GM12878 (cell line): ENCODE measurements around the gene ABCC4. TPM values are rescaled to one million over a fixed set of nuclear protein-coding genes. Genes with fewer than 3 reads are reported as not detected.

Experiments
- ATAC-seq: fragments of 200-7000 bp; cut with Tn5 transposase; 3 replicates; pipeline ENCODE4 v1.9.1; 2020; ENCODE audit warnings: mild to moderate bottlenecking, moderate library complexity
- BruUV-seq: library from RNA; stranded (reverse); fragments of 400-500 nt; replicated peaks from 2 replicates; lab custom pipeline; 2021; lab: Mats Ljungman, UMichigan
- CTCF ChIA-PET: fragments of 300-600 bp; sonication (Branson Sonifier 250); formaldehyde crosslinking; extraction: SDS; loops from one replicate; lab custom pipeline; 2021; ENCODE audit warnings: inconsistent platforms; lab: Yijun Ruan, JAX
- POLR2A ChIA-PET: fragments of 350-600 bp; formaldehyde crosslinking; extraction: SDS; loops from one replicate; lab custom pipeline; 2021; ENCODE audit warnings: inconsistent platforms; lab: Charles Lee
- RAD21 ChIA-PET: fragments of 300-600 bp; sonication (Branson Sonifier 250); formaldehyde crosslinking; loops from one replicate; lab custom pipeline; 2023; ENCODE audit warnings: antibody characterized with exemption; ENCODE audit not compliant: unreplicated experiment; lab: Charles Lee
- SMC1A ChIA-PET: fragments of 300-600 bp; sonication (Branson Sonifier 250); formaldehyde crosslinking; loops from one replicate; lab custom pipeline; 2023; ENCODE audit not compliant: unreplicated experiment, uncharacterized antibody; lab: Charles Lee
- DNase-seq: peaks from one replicate; pipeline ENCODE4 v3.0.0-alpha.2; 2011; ENCODE audit warnings: low read depth, low spot score
- FAIRE-seq: peaks from 3 replicates; lab custom pipeline; 2011; peaks lifted over from hg19 to GRCh38; lab: Jason Lieb, UNC
- H2AFZ ChIP-seq: 2 replicates; pipeline ENCODE4 v1.6.0; 2011; ENCODE audit warnings: low read depth, low read length, control low read depth; ENCODE audit not compliant: control insufficient read depth
- H3K27ac ChIP-seq: 2 replicates; pipeline ENCODE4 v1.5.1; 2011; ENCODE audit warnings: control low read depth; ENCODE audit not compliant: control insufficient read depth, insufficient read depth
- H3K27me3 ChIP-seq, 2 experiments: replicated peaks in 1 of 2; 2 replicates each; pipeline versions ENCODE4 v1.6.0 to v1.6.1; 2011; ENCODE audit warnings: low read length in 1 of 2; ENCODE audit not compliant: control insufficient read depth in 2 of 2, insufficient read depth in 2 of 2
- H3K36me3 ChIP-seq, 2 experiments: 2 replicates each; pipeline ENCODE4 v1.5.1; 2011; ENCODE audit warnings: low read length in 1 of 2; ENCODE audit not compliant: control insufficient read depth in 2 of 2, insufficient read depth in 2 of 2
- H3K4me1 ChIP-seq: 2 replicates; pipeline ENCODE4 v1.6.1; 2011; ENCODE audit warnings: mild to moderate bottlenecking, low read length, moderate library complexity, mixed read lengths; ENCODE audit not compliant: control insufficient read depth, insufficient read depth
- H3K4me2 ChIP-seq: 2 replicates; pipeline ENCODE4 v1.6.0; 2011; ENCODE audit warnings: control low read depth; ENCODE audit not compliant: control insufficient read depth, insufficient read depth
- H3K4me3 ChIP-seq: fragments of 200-600 bp; sonication (generic); 2 replicates; pipeline ENCODE4 v1.5.1; 2016
- H3K79me2 ChIP-seq: 2 replicates; pipeline ENCODE4 v1.6.0; 2011; ENCODE audit warnings: low read length; ENCODE audit not compliant: control insufficient read depth, insufficient read depth
- H3K9ac ChIP-seq: 2 replicates; pipeline ENCODE4 v1.8.0; 2011; ENCODE audit warnings: low read length, control low read depth, mixed read lengths; ENCODE audit not compliant: control insufficient read depth, insufficient read depth
- H3K9me3 ChIP-seq: replicated peaks from 3 replicates; pipeline ENCODE4 v1.5.1; 2011; ENCODE audit warnings: mild to moderate bottlenecking, low read length; ENCODE audit not compliant: control insufficient read depth, insufficient read depth
- H4K20me1 ChIP-seq: 2 replicates; pipeline ENCODE4 v1.6.0; 2011; ENCODE audit not compliant: control insufficient read depth, insufficient read depth
- ASH2L ChIP-seq: fragments of 300-600, 200-600 bp; sonication (generic); IDR thresholded peaks from 2 replicates; pipeline ENCODE4 v1.6.1; 2017; ENCODE audit warnings: low read depth, mild to moderate bottlenecking, borderline replicate concordance
- BHLHE40 ChIP-seq, 2 experiments: fragments of 450-650 bp in 1 of 2; IDR thresholded peaks; 2 replicates each; pipeline ENCODE4 v1.6.1; 2011 to 2017; ENCODE audit warnings: low read depth in 2 of 2, borderline replicate concordance in 1 of 2, improper control_type of control experiment in 1 of 2, low read length in 1 of 2, mild to moderate bottlenecking in 1 of 2
- BRCA1 ChIP-seq: IDR thresholded peaks from 2 replicates; pipeline ENCODE4 v1.6.1; 2011; ENCODE audit warnings: low read depth, low read length, improper control_type of control experiment
- LARP7 ChIP-seq: fragments of 450-650 bp; IDR thresholded peaks from 2 replicates; pipeline ENCODE4 v1.6.1; 2017; ENCODE audit warnings: mild to moderate bottlenecking
- NFIC ChIP-seq: IDR thresholded peaks from 2 replicates; pipeline ENCODE4 v1.6.1; 2012; ENCODE audit warnings: low read depth, mild to moderate bottlenecking, inconsistent platforms, low read length, moderate library complexity
- NR2C1 ChIP-seq: fragments of 450-650 bp; IDR thresholded peaks from 2 replicates; pipeline ENCODE4 v1.6.1; 2017; ENCODE audit warnings: antibody characterized with exemption, mild to moderate bottlenecking, moderate library complexity
- RUNX3 ChIP-seq: IDR thresholded peaks from 2 replicates; pipeline ENCODE4 v1.6.1; 2012; ENCODE audit warnings: low read length, inconsistent platforms
- STAT1 ChIP-seq: fragments of 450-650 bp; conservative IDR thresholded peaks from 2 replicates; pipeline ENCODE4 v1.6.1; 2014; ENCODE audit warnings: antibody characterized with exemption, mild to moderate bottlenecking
- ZNF384 ChIP-seq: IDR thresholded peaks from 2 replicates; pipeline ENCODE4 v1.6.1; 2012; ENCODE audit warnings: low read depth, mild to moderate bottlenecking, low read length, improper control_type of control experiment, borderline replicate concordance
- WGBS: methylation state at CpG from one replicate; pipeline ENCODE4 v1.1.6; 2016; ENCODE audit warnings: low lambda C conversion rate; ENCODE audit not compliant: insufficient replicate concordance, insufficient coverage; ENCODE audit errors: missing lambda C conversion rate; 5-methylcytosine and 5-hydroxymethylcytosine counted together
- in situ Hi-C: fragments of 300-500 bp; cut with MboI; formaldehyde crosslinking; loops from 9 replicates; pipeline ENCODE4 v1.14.3; 2018; ENCODE audit warnings: mixed read lengths
- intact Hi-C: fragments of 100-400 bp; cut with micrococcal nuclease; formaldehyde crosslinking; loops from one replicate; pipeline ENCODE4 v1.14.2; 2022; ENCODE audit not compliant: unreplicated experiment
- polyA plus RNA-seq, 11 experiments: library from polyadenylated mRNA; depleted of rRNA in 4 of 11; unstranded in 6 of 11; stranded (reverse) in 5 of 11; fragments of >200 nt; fragmentation: Nextera tagmentation in 4 of 11; fragmentation: Illumina TruSeq in 1 of 11; extraction: Ambion mirVana in 4 of 11; extraction: Trizol in 1 of 11; gene quantifications; 1 replicate in 1 of 11; 2 replicates in 10 of 11; pipeline versions ENCODE4 v1.2.1 to v1.2.3, GENCODE V29; 2011 to 2016; ENCODE audit warnings: inconsistent platforms in 2 of 11, missing spikeins in 2 of 11, low read depth in 1 of 11
- total RNA-seq, 4 experiments: library from RNA; depleted of rRNA in 3 of 4; stranded (reverse); fragments of >200 nt in 3 of 4; fragmentation: Illumina TruSeq in 1 of 4; extraction: Trizol in 1 of 4; gene quantifications; 2 replicates each; pipeline versions ENCODE4 v1.2.1 to v1.2.3, GENCODE V29; 2013 to 2021

Gene ABCC4
- total and polyA plus RNA-seq, 10 of the 15 experiments (the other 5 are each of a cell fraction or from before 2014, with no cell fraction given) = 7.2 to 44.4 (median 24.1) TPM

DNA sequence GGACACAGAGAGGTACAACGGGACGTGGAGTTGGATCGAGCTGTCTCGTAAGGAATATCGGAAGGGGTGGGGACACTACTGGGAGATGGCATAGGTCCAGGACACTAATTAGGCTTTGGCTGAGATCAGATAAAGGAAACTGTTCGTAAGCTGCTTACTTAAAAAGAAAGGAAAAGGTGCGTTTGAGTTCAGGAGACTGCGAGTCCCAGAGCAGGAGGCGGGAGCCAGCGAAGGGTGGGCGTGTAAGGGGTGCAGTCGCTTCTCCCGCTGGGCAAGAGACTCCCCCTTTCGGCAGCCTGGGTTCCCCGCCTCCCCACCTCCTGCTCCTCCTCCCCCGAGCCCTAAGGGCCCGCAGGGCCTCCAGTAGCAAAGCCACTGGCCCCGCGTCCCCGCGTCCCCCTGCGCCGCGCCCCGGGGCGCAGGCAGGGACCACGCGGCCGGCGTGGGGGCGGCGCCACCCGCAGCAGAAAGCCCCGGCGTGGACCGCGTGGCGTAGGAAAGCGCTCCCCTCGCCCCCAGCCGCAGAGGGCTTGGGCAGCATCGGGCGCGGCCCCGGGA lies 547 bp downstream of the ABCC4 start (continued):
- TF ChIP-seq LARP7 = no peak
- no peak for TF ChIP-seq RUNX3
- no peak for TF ChIP-seq NR2C1
- no peak for TF ChIP-seq BRCA1

DNA sequence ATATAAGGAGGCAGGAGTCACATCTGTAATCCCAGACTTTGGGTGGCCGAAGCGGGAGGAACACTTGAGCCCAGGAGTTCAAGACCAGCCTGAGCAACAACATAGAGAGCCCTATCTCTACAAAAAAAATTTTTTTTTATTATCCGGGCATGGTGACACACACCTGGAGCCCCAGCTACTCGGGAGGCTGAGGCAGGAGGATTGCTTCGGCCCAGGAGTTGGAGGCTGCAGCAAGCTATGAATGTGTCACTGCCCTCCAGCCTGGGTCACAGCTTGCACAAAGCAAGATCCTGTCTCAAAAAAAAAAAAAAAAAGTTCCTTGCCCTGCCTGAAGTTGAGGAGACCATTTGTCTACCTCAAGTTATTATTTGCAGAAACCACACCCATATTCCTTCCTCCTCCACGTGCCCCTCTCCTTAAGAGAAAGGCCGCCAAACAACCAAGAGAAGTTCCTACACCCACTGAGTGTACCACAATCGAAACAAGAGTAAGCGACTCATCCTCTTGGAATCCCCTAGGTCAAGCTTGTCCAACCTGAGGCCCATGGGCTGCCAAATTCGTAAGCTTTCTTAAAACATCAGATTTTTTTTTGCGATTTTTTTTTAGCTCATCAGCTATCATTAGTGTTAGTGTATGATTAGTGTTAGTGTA lies 2.2 kb downstream of the ABCC4 start:
- POLR2A ChIA-PET = interaction anchor here (0.7 to 5.3 kb wide), 11 partner anchors 11 to 109 kb away, joined by 3 to 54 read pairs (median 9); no protein-coding TSS in a partner anchor
- H2AFZ ChIP-seq = no peak overlapping the region
- TF ChIP-seq NFIC (0 out of 2 replicates have a peak, but pooled peaks have one; percentile 10), ASH2L (no peak), BHLHE40 (IDR thresholded peaks at IDR 0.05; ENCODE audit: borderline replicate concordance in 1 of 2, low read depth in 2 of 2, low read length in 1 of 2) (peak; percentile 49 to 56; a peak in 1 of 4 replicates), RUNX3 (peak; percentile 39; the same call in 1 of the 2 replicates), STAT1 (no peak), ZNF384 (0 out of 2 replicates have a peak, but pooled peaks have one; percentile 19)
- TF ChIP-seq, all 136 proteins: peak for 4
- in situ Hi-C loops = no loop called here
- 67% methylated on average over 11 of the region's 11 CpGs for WGBS
- RAD21 ChIA-PET = interaction anchor here (0.7 to 9.2 kb wide), 19 partner anchors 10 to 682 kb away, joined by 3 to 113 read pairs (median 10); no protein-coding TSS in a partner anchor
- Histone ChIP-seq H4K20me1 (no peaks in the 10 kb centered on the region; the same call in 1 of the 2 replicates), H3K27me3 (no peaks in the 10 kb centered on the region), H3K27ac (peak overlapping the region; percentile 41), H3K9me3 (no peaks in the 10 kb centered on the region; the same call in 2 of the 3 replicates), H3K9ac (peak overlapping the region; percentile 38), H3K4me1 (peaks cover 21% of the 10 kb centered on the region), H3K36me3 (peaks cover 0 to 5% of the 10 kb centered on the region in 2 experiments; a peak in 2 of 4 replicates), H3K4me3 (peak overlapping the region; percentile 94), H3K79me2 (peaks cover 67% of the 10 kb centered on the region), H3K4me2 (peak overlapping the region; percentile 83)
- ATAC-seq (peak; percentile 6), FAIRE-seq (peak; percentile 23), DNase-seq (no peak)
- SMC1A ChIA-PET = interaction anchor here (0.9 to 12.1 kb wide), 26 partner anchors 10 to 108 kb away, joined by 3 to 157 read pairs (median 6); no protein-coding TSS in a partner anchor
- BruUV-seq = no TSS peak
- CTCF ChIA-PET = interaction anchor here (0.6 to 11.9 kb wide), 15 partner anchors 11 to 124 kb away, joined by 3 to 198 read pairs (median 13); no protein-coding TSS in a partner anchor
- intact Hi-C loops = no loop called here
